RWPE1 (cell line): ENCODE results near the gene TRIP6.

ENCODE experiments used
- CTCF ChIA-PET: fragments of 350-600 bp; sonication (Branson Sonifier 250); formaldehyde crosslinking; extraction: SDS; loops from one replicate; lab custom pipeline; 2021; lab: Yijun Ruan, JAX
- POLR2A ChIA-PET: fragments of 400-600 bp; formaldehyde crosslinking; extraction: SDS; loops from one replicate; lab custom pipeline; 2020; ENCODE audit warnings: antibody characterized with exemption; ENCODE audit not compliant: low non-redundant PET; lab: Yijun Ruan, JAX
- DNase-seq: peaks from one replicate; pipeline ENCODE4 v3.0.0; 2012; ENCODE audit warnings: low spot score
- H3K27ac ChIP-seq: fragments of 450-650 bp; 2 replicates; pipeline ENCODE4 v1.5.1; 2017
- TF ChIP-seq, protein P1 (sequence below): fragments of 450-650 bp; conservative IDR thresholded peaks from 2 replicates; pipeline ENCODE4 v1.5.1; 2017; ENCODE audit warnings: low read depth, mild to moderate bottlenecking

Gene TRIP6

DNA sequence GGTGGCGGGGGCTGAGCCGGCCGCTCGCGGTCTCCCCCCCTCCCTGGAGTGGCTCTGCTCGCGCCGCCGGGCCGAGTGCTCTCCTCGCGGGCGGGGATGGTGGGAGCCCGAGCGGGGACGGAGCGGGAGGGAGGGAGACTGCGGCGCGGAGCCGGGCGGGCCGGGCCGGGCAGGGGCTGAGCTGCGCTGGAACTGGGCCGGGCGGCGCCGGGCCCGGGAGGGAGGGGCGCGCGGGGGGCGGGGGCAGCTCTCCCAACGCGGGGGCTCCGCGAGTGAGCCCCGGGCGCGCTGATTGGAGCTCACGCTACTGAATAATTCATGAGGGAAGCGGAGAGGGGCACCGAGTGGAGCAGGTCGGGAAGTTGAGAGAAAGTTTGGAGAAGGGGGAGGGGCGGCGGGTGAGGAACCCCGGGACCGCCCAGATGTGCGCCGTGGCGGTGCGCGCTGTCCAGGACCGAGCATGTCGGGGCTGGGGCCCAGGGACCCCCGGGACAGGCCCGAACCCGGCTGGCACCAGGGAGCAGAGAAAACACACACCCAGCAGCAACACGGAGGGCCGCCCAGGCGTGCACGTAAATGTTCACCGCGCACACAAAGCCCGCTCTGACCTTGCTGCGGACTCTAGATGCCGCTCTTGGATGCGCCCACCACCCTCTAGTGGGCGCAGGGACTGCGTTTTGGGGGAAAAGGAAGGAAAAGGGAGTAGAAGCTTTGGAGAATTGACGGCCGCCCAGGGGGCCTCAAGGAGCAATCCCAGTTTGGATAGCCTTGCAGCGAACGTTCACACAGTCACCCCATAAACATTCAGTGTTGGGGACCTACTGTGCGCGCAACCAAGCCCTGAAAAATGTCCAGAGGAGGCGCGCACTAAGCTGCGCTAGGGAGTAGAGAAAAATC, 39.6 kb upstream of the TRIP6 start, which contains the start of gene EPHB4:
Gene EPHB4, minus strand, starts transcription at position 194 of the 897 bp plus-strand sequence. CDS start 493 bp downstream, outside the sequence.
- H3K27ac ChIP-seq = peak within 1 kb of the TSS; percentile 92
- ChIA-PET CTCF (interaction anchor here (0.6 to 2.3 kb wide), 6 partner anchors 21 to 108 kb away, joined by 3 to 12 read pairs (median 3); partner anchors contain the start of gene EPO), POLR2A (interaction anchor here (0.6 to 0.7 kb wide), 2 partner anchors 25 to 26 kb away, joined by 3 to 14 read pairs; no protein-coding TSS in a partner anchor)
- TF ChIP-seq, protein P1, sequence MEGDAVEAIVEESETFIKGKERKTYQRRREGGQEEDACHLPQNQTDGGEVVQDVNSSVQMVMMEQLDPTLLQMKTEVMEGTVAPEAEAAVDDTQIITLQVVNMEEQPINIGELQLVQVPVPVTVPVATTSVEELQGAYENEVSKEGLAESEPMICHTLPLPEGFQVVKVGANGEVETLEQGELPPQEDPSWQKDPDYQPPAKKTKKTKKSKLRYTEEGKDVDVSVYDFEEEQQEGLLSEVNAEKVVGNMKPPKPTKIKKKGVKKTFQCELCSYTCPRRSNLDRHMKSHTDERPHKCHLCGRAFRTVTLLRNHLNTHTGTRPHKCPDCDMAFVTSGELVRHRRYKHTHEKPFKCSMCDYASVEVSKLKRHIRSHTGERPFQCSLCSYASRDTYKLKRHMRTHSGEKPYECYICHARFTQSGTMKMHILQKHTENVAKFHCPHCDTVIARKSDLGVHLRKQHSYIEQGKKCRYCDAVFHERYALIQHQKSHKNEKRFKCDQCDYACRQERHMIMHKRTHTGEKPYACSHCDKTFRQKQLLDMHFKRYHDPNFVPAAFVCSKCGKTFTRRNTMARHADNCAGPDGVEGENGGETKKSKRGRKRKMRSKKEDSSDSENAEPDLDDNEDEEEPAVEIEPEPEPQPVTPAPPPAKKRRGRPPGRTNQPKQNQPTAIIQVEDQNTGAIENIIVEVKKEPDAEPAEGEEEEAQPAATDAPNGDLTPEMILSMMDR = peak; percentile 65
- peak; percentile 59 for DNase-seq

DNA sequence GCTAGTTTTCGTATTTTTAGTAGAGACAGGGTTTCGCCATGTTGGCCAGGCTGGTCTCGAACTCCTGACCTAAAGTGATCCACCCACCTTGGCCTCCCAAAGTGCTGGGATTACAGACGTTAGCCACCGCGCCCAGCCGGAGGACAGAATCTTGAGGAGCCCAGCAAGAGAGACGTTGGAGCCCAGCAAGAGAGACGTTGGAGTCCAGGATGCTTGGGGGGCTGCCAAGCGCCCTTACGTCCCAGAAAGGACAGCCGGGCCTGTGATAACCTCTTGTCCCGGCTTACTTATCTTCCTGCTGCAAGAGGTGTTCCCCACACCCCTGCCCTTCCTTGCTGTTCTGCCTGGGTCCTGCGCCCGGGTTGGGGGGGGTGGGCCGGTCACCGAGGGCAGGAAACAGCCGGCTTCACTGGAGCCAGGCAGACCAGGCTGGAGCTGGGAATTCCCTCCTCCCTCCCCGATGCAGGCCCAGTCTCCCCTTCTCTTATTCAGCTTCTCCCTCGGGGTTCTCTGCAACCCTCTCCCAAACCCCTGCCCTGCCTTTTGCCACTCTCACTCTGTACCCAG, 38.0 kb upstream of the TRIP6 start:
- TF ChIP-seq, protein P1 = no peak
- ChIA-PET CTCF (interaction anchor here (0.6 kb wide), 2 partner anchors 23 to 53 kb away, joined by 3 to 4 read pairs; partner anchors contain the start of gene SLC12A9), POLR2A (no interaction called here)
- H3K27ac ChIP-seq = peak overlapping the region; percentile 92
- no peak for DNase-seq

DNA sequence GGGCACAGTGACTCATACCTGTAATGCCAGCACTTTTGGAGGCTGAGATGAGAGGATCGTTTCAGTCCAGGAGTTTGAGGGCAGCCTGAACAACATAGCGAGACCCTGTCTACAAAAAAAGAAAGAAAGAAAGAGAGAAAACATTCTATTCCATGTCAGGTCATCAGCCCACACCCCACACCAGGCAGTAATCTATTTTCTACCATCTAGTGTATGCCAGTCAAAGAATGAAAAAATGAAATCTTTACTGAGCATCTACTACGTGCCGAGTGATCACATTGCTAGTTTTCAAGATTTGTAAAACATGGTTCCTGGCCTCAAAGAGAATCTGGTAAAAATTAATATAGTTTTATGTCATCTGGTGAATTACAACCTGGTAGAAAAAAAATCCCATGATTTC, 36.8 kb upstream of the TRIP6 start:
- H3K27ac ChIP-seq = peak overlapping the region; percentile 92; the same call in 1 of the 2 replicates
- ChIA-PET CTCF (no interaction called here), POLR2A (no interaction called here)

DNA sequence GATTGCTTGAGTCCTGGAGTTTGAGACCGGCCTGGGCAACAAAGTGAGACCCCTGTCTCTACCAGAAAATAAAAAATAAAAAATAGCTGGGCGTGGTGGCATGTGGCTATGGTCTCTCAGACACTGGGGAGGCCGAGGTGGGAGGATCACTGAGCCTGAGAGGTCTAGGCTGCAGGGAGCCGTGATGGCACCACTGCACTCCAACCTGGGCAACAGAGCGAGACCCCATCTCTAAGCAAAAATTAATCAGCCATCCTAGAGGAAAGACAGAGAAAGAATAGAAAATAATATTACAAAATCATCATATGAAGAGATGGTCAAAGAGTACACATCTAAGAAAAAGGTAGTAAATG, 34.9 kb upstream of the TRIP6 start:
- H3K27ac ChIP-seq = peak overlapping the region; percentile 10; the same call in 1 of the 2 replicates
- CTCF ChIA-PET = interaction anchor here (0.9 to 1.2 kb wide), 4 partner anchors 19 to 112 kb away, joined by 3 to 5 read pairs (median 4); partner anchors contain the start of gene EPO
- DNase-seq = no peak
- POLR2A ChIA-PET = no interaction called here
- TF ChIP-seq, protein P1 = no peak

More for the DNA sequence above, 36.8 kb upstream of the TRIP6 start:
- DNase-seq = no peak
- TF ChIP-seq, protein P1 = no peak

DNA sequence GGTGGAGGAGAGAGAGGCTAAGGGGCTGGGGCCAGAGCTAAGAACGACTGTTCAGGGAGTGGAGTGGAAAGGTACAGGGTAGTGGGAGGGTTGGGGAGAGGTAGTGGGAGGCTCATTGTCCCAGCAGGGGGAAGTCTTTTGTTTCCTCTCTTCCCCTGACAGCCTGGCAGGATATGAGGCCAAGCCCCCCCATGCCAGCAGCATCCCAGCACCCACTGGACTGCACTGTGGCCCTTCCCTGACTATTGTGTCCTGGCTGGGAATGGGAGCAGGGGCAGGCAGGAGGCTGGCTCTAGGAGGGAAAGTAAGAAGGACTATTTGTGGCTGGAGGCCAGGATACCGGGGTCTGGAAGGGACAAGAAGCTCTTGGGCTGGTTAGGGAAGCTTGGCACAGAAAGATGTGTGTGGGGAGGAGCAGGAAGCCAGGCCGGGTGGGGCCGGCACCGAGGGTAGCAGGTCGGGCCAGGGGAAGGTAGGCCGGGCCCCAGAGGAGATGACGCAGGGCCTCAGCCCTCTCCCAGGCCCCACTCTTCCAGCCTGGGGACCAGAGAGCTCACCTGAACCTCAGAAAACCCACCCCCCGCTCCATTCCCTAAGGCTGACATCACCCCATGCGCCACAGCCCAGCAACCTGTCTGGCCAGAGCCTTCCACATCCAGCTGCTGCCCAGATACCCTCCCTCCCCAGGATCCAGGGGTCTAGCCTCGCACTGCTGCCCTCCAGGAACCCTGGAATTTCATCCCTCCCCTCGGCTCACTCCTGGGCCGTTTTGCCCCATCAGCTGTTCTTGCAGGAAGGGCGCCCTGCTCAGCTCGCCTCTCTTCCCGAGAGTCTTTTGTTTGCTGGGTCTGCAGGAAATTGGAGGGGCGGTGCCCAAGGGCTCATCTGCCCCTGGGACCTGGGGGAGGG, 31.0 kb upstream of the TRIP6 start:
- peak overlapping the region; percentile 94 for H3K27ac ChIP-seq
- ChIA-PET POLR2A (interaction anchor here (0.5 to 1.1 kb wide), 2 partner anchors 39 to 1286 kb away, joined by 3 read pairs; partner anchors contain the start of gene SRRT), CTCF (interaction anchor here (0.6 kb wide), 1 partner anchor 131 kb away, joined by 3 read pairs; no protein-coding TSS in a partner anchor)
- TF ChIP-seq, protein P1 = no peak
- DNase-seq = peak; percentile 62
